Fibroblast of lung (primary cell): ENCODE results near the gene ZFC3H1.

Source experiments
- CTCF ChIP-seq, 2 donors: IDR thresholded peaks in 1 of 2; conservative IDR thresholded peaks in 1 of 2; 1 replicate in 1 of 2; 2 replicates in 1 of 2; pipeline ENCODE4 v1.5.1; 2011 to 2012; ENCODE audit warnings: low read length in 2 of 2, control low read depth in 1 of 2, inconsistent platforms in 1 of 2, low read depth in 1 of 2, mild to moderate bottlenecking in 1 of 2
- EZH2 ChIP-seq: IDR thresholded peaks from 2 replicates; pipeline ENCODE4 v1.5.1; 2012; ENCODE audit warnings: low read length, control low read depth, mild to moderate bottlenecking; ENCODE audit errors: missing control alignments

- TF ChIP-seq EZH2 (no peak), CTCF (conservative IDR thresholded peaks at IDR 0.05 in 1 of 2, IDR thresholded peaks at IDR 0.05 in 1 of 2; ENCODE audit: low read depth in 1 of 2, low read length in 2 of 2) (no peak)
These were observed 28.0 kb upstream of the ZFC3H1 start for GRCh38 chr12:71691504-71692129.
